B cell (primary cell): ENCODE results near the gene PACRG. TPM values are rescaled to one million over a fixed set of nuclear protein-coding genes. Genes with fewer than 3 reads are reported as not detected.

Experiments
- ATAC-seq: fragments of 200-7000 bp; cut with Tn5 transposase; one replicate; pipeline ENCODE4 v1.10.0; 2021; ENCODE audit warnings: low read depth, mild to moderate bottlenecking, moderate number of reproducible peaks, moderate library complexity
- CTCF ChIA-PET: fragments of 350-600 bp; sonication (Branson Sonifier 250); formaldehyde crosslinking; loops from one replicate; lab custom pipeline; 2021; ENCODE audit warnings: antibody characterized with exemption, inconsistent platforms; lab: Charles Lee
- POLR2A ChIA-PET: fragments of 350-600 bp; sonication (Branson Sonifier 250); formaldehyde crosslinking; loops from one replicate; lab custom pipeline; 2021; ENCODE audit warnings: antibody characterized with exemption; lab: Charles Lee
- DNase-seq: peaks from one replicate; pipeline ENCODE4 v3.0.0; 2013
- H2AFZ ChIP-seq: 2 replicates; pipeline ENCODE4 v1.6.1; 2012; ENCODE audit warnings: mild to moderate bottlenecking, low read depth, low read length; ENCODE audit not compliant: insufficient read depth, poor library complexity, severe bottlenecking
- H3K27ac ChIP-seq, 2 donors: 1 replicate in 1 of 2; 2 replicates in 1 of 2; pipeline ENCODE4 v1.5.1; 2012 to 2013; ENCODE audit warnings: low read length in 2 of 2, mild to moderate bottlenecking in 2 of 2, moderate library complexity in 1 of 2
- H3K27me3 ChIP-seq, 4 experiments: fragments of 200-600 bp in 1 of 4; sonication (generic) in 1 of 4; replicated peaks in 1 of 4; 1 replicate in 2 of 4; 2 replicates in 2 of 4; pipeline versions ENCODE4 v1.6.1 to v1.7.0; 2013 to 2016; ENCODE audit warnings: low read length in 3 of 4, mild to moderate bottlenecking in 2 of 4, mixed read lengths in 1 of 4, moderate library complexity in 1 of 4; ENCODE audit not compliant: insufficient read depth in 4 of 4, control insufficient read depth in 3 of 4; ENCODE audit errors: control extremely low read depth in 1 of 4
- H3K36me3 ChIP-seq, 2 experiments: replicated peaks in 1 of 2; 1 replicate in 1 of 2; 2 replicates in 1 of 2; pipeline versions ENCODE4 v1.6.1 to v1.7.1; 2013; ENCODE audit warnings: low read length in 1 of 2; ENCODE audit not compliant: insufficient read depth in 2 of 2, control insufficient read depth in 1 of 2; ENCODE audit errors: control extremely low read depth in 1 of 2, extremely low read depth in 1 of 2
- H3K4me1 ChIP-seq, 2 donors: fragments of 200-600 bp in 1 of 2; sonication (generic) in 1 of 2; 1 replicate in 1 of 2; 2 replicates in 1 of 2; pipeline versions ENCODE4 v1.5.1 to v1.6.1; 2013 to 2017; ENCODE audit warnings: low read length in 2 of 2; ENCODE audit not compliant: control insufficient read depth in 2 of 2, insufficient read depth in 2 of 2
- H3K4me2 ChIP-seq: replicated peaks from 2 replicates; pipeline ENCODE3; 2012; ENCODE audit warnings: mild to moderate bottlenecking, low read depth, low read length; ENCODE audit not compliant: poor library complexity, severe bottlenecking
- H3K4me3 ChIP-seq, 5 experiments: fragments of 200-600 bp in 1 of 5; sonication (generic) in 1 of 5; 1 replicate in 3 of 5; 2 replicates in 2 of 5; pipeline versions ENCODE4 v1.5.1 to v1.7.0; 2011 to 2016; ENCODE audit warnings: low read length in 4 of 5, mild to moderate bottlenecking in 4 of 5, low read depth in 2 of 5, control low read depth in 1 of 5, moderate library complexity in 1 of 5; ENCODE audit not compliant: insufficient read depth in 1 of 5; ENCODE audit errors: control extremely low read depth in 1 of 5, extremely low read depth in 1 of 5
- H3K79me2 ChIP-seq: fragments of 200-600 bp; sonication (generic); one replicate; pipeline ENCODE4 v1.6.0; 2016; ENCODE audit warnings: low read length; ENCODE audit not compliant: control insufficient read depth, insufficient read depth
- H3K9ac ChIP-seq: fragments of 200-600 bp; sonication (generic); 2 replicates; pipeline ENCODE4 v1.6.1; 2017; ENCODE audit warnings: mild to moderate bottlenecking, low read length, moderate library complexity
- H3K9me3 ChIP-seq, 3 donors: one replicate each; pipeline versions ENCODE4 v1.6.1 to v1.7.1; 2013; ENCODE audit warnings: low read length in 2 of 3; ENCODE audit not compliant: control insufficient read depth in 2 of 3, insufficient read depth in 1 of 3; ENCODE audit errors: control extremely low read depth in 1 of 3
- H4K20me1 ChIP-seq: 2 replicates; pipeline ENCODE4 v1.6.0; 2012; ENCODE audit warnings: mild to moderate bottlenecking, low read length; ENCODE audit not compliant: insufficient read depth, control insufficient read depth, poor library complexity, severe bottlenecking
- H3K27ac Mint-ChIP-seq: one replicate; pipeline ENCODE4 v1.8.0; 2021; ENCODE audit warnings: mixed read lengths
- H3K27me3 Mint-ChIP-seq: one replicate; pipeline ENCODE4 v1.8.0; 2021; ENCODE audit warnings: mixed read lengths
- H3K4me1 Mint-ChIP-seq: one replicate; pipeline ENCODE4 v1.8.0; 2021; ENCODE audit warnings: mixed read lengths
- H3K4me3 Mint-ChIP-seq: one replicate; pipeline ENCODE4 v1.8.0; 2021; ENCODE audit warnings: mixed read lengths
- H3K9me3 Mint-ChIP-seq: one replicate; pipeline ENCODE4 v1.8.0; 2022; ENCODE audit warnings: mixed read lengths; ENCODE audit not compliant: insufficient read depth
- CTCF ChIP-seq: fragments of 200-600 bp; IDR thresholded peaks from one replicate; pipeline ENCODE4 v1.8.0; 2022; ENCODE audit warnings: antibody characterized with exemption, mild to moderate bottlenecking
- EZH2 ChIP-seq: IDR thresholded peaks from 2 replicates; pipeline ENCODE4 v1.6.1; 2012; ENCODE audit warnings: borderline replicate concordance, low read depth, mild to moderate bottlenecking, moderate library complexity, low read length; ENCODE audit not compliant: insufficient read depth, poor library complexity, severe bottlenecking
- WGBS: methylation state at CpG from one replicate; pipeline ENCODE4 v1.1.5; 2013; ENCODE audit warnings: missing lambda C conversion rate; ENCODE audit not compliant: insufficient coverage; 5-methylcytosine and 5-hydroxymethylcytosine counted together
- intact Hi-C: fragments of 100-400 bp; cut with micrococcal nuclease; formaldehyde crosslinking; loops from one replicate; pipeline ENCODE4 v1.10.0; 2022
- polyA plus RNA-seq: library from polyadenylated mRNA; depleted of rRNA; stranded (reverse); fragments of >200 nt; gene quantifications from 2 replicates; pipeline ENCODE4 v1.2.3, GENCODE V29; 2012
- total RNA-seq, 2 donors: library from RNA; stranded (reverse); fragments of 120-200 nt in 1 of 2; gene quantifications; 1 replicate in 1 of 2; 2 replicates in 1 of 2; pipeline versions ENCODE4 v1.2.3 to v1.2.4, GENCODE V29; 2013 to 2022

Gene PACRG
- total and polyA plus RNA-seq, 2 donors (not counting 1 experiment from before 2014, with no cell fraction given) = not detected

DNA sequence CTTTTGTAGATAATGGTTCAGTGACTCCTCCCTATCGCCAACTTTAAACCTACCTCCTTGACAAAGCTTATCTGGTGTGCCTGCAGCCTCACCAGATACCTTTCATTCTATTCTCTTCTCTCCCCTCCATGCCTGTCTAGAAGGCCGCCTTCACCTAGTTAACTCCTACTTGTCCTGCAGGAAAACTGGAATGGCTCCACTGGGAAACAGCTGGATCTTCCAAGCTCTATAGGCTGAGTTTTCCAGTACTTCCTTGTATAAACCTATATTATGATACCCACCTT is 6.4 kb upstream of the PACRG start:
- ChIA-PET POLR2A (no interaction called here), CTCF (no interaction called here)
- Mint-ChIP-seq H3K4me1 (no peaks in the 10 kb centered on the region), H3K27ac (no peak overlapping the region), H3K27me3 (no peaks in the 10 kb centered on the region), H3K4me3 (no peak overlapping the region), H3K9me3 (peaks cover 6% of the 10 kb centered on the region)
- H3K9me3 ChIP-seq = peaks cover 0 to 7% (median 0%) of the 10 kb centered on the region in 3 donors
- DNase-seq (no peak), ATAC-seq (no peak)
- no peaks in the 10 kb centered on the region for H4K20me1 ChIP-seq
- H3K36me3 ChIP-seq = no peaks in the 10 kb centered on the region
- intact Hi-C loops = no loop called here
- H3K4me2 ChIP-seq = no peak overlapping the region
- no peak overlapping the region for H3K9ac ChIP-seq
- H3K79me2 ChIP-seq = no peaks in the 10 kb centered on the region
- WGBS = 100% methylated on average over 2 of the region's 2 CpGs
- no peaks in the 10 kb centered on the region for H3K4me1 ChIP-seq
- no peak for TF ChIP-seq EZH2
- TF ChIP-seq CTCF = no peak
- H3K27me3 ChIP-seq = no peaks in the 10 kb centered on the region
- H2AFZ ChIP-seq = no peak overlapping the region
- H3K27ac ChIP-seq = no peak overlapping the region
- no peak overlapping the region for H3K4me3 ChIP-seq

DNA sequence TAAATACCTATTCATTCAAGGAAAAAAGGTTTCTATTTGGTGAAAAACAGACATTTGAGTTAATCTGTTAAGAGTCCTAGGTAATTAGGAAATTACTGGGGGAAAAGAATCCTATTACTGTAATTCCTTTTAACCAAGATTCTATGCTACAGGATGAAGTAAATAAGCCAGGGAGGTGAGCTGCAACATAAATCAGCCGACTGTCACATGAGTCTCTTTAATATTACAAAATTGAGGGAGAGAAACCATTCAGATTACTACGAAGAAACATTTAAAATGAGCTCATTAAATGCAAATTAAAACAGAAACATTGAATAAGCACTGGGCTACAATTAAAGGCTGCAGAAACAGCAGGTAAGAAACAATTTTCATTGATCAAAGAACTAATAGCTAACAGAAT is 5.5 kb upstream of the PACRG start:
- Histone ChIP-seq H4K20me1 (no peaks in the 10 kb centered on the region), H3K4me3 (no peak overlapping the region), H3K36me3 (no peaks in the 10 kb centered on the region), H3K79me2 (no peaks in the 10 kb centered on the region), H3K4me1 (peaks cover 5 to 7% of the 10 kb centered on the region in 2 donors), H3K9ac (no peak overlapping the region), H3K27ac (no peak overlapping the region), H3K27me3 (no peaks in the 10 kb centered on the region), H2AFZ (no peak overlapping the region), H3K4me2 (no peak overlapping the region), H3K9me3 (no peaks in the 10 kb centered on the region)
- ATAC-seq = no peak
- no CpG with 5 or more reads among the region's 2 CpGs for WGBS
- Mint-ChIP-seq H3K4me1 (peaks cover 6% of the 10 kb centered on the region), H3K4me3 (no peak overlapping the region), H3K9me3 (no peaks in the 10 kb centered on the region), H3K27ac (no peak overlapping the region), H3K27me3 (no peaks in the 10 kb centered on the region)
- CTCF ChIA-PET = no interaction called here
- intact Hi-C loops = no loop called here
- POLR2A ChIA-PET = no interaction called here
- TF ChIP-seq EZH2 (no peak), CTCF (no peak)
- DNase-seq = no peak
